DND-41 (cell line): ENCODE data around the gene FAM120AOS.
"Not testable (repeated sequence)": the region's sequence is repeated elsewhere in the genome, so short reads cannot be mapped to it uniquely, and the experiment has no call there.

Experiments
- EZH2 ChIP-seq: IDR thresholded peaks from 3 replicates; pipeline ENCODE4 v1.6.1; 2012; ENCODE audit warnings: borderline replicate concordance, low read depth, mild to moderate bottlenecking, moderate library complexity, low read length, inconsistent platforms; ENCODE audit not compliant: severe bottlenecking
- TF ChIP-seq, protein P1 (sequence below): IDR thresholded peaks from 2 replicates; pipeline ENCODE4 v1.5.1; 2012; ENCODE audit warnings: borderline replicate concordance, low read length, moderate library complexity, mild to moderate bottlenecking; ENCODE audit not compliant: poor library complexity, severe bottlenecking; ENCODE audit errors: extremely low read depth

DNA sequence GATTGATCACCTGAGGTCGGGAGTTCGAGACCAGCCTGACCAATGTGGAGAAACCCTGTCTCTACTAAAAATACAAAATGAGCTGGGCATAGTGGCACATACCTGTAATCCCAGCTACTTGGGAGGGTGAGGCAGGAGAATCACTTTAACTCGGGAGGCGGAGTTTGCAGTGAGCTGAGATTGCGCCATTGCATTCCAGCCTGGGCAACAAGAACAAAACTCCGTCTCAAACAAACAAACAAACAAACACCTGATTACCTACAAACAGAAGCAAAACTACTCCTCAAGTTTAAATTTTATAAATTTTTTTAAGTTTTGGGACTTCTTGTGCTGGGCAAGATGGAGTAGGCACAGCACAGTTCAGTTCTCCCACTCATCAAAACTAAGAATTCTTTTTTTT is 14.1 kb downstream of the FAM120AOS start:
- TF ChIP-seq, protein P1, sequence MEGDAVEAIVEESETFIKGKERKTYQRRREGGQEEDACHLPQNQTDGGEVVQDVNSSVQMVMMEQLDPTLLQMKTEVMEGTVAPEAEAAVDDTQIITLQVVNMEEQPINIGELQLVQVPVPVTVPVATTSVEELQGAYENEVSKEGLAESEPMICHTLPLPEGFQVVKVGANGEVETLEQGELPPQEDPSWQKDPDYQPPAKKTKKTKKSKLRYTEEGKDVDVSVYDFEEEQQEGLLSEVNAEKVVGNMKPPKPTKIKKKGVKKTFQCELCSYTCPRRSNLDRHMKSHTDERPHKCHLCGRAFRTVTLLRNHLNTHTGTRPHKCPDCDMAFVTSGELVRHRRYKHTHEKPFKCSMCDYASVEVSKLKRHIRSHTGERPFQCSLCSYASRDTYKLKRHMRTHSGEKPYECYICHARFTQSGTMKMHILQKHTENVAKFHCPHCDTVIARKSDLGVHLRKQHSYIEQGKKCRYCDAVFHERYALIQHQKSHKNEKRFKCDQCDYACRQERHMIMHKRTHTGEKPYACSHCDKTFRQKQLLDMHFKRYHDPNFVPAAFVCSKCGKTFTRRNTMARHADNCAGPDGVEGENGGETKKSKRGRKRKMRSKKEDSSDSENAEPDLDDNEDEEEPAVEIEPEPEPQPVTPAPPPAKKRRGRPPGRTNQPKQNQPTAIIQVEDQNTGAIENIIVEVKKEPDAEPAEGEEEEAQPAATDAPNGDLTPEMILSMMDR = not testable (repeated sequence)
- TF ChIP-seq EZH2 = not testable (repeated sequence)
